GM19043 (cell line): Measurements from ENCODE around the gene OLFM2.

ENCODE experiments used
- ATAC-seq: cut with Tn5 transposase; IDR thresholded peaks from one replicate; pipeline ENCODE4 v1.9.1; 2021; ENCODE audit warnings: low read depth; ENCODE audit not compliant: unreplicated experiment

OLFM2 gene

DNA sequence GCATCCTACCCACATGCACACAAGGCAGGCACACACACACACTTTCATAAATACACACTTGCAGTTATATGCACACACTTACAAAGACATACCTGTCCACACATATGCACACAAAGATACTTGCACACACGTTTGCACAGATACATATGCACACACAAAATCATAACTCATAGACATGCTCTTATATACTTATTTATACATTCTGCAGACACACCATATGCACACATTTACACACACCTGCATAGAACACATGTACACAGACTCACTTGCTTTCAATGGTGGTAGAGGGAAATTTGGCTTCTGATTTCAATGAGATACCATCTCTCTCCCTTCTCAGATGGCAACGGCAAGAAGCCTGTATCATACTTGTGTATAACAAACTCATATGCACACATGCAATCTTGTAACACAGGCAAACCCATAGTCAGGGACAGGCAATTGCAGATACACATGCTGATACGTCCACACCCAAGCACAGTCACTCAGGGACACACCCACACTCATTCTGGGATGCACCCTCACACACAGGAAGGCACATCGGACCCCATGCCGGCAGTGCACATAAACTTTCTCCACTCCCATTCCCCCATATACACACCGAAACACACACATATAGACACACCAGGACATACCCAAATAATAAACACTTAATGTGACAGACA lies 24.7 kb downstream of the OLFM2 start:
- no peak for ATAC-seq

DNA sequence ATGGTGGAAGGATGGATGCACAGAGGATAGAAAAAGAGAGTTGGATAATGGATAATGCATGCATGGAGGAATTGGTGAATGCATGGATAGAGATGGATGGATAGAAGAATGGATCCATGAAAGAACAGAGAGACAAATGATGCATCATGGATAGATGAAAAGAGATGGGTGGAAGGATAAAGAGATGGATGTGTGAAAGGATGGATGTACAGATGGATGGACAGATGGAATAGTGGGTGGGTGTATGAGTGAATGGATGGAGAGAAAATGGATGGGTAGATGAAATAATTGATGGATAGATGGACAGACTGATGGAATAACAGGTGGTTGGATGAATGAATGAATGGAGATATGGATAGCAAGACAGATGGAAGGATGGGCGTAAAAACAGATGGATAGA lies 25.7 kb downstream of the OLFM2 start:
- no peak for ATAC-seq

DNA sequence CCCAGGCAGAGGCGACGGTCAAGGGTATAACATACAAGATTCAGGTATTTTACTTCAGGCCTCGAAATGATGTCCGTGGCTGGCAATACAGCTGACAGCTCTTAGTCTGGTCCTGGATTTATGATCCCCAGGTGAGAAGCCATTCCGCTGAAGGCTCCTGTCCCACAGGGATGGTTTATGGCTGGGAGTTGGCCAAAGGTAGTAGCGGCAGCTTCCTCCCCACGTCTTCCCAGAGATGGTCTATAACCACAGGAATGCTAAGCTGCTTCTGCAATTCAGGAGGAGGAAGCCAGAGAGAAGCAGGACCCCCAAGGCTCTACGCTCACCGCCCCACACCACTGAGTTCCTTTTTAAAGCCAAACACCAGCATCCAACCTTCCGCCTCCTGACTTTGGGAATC lies 27.1 kb downstream of the OLFM2 start:
- no peak for ATAC-seq

DNA sequence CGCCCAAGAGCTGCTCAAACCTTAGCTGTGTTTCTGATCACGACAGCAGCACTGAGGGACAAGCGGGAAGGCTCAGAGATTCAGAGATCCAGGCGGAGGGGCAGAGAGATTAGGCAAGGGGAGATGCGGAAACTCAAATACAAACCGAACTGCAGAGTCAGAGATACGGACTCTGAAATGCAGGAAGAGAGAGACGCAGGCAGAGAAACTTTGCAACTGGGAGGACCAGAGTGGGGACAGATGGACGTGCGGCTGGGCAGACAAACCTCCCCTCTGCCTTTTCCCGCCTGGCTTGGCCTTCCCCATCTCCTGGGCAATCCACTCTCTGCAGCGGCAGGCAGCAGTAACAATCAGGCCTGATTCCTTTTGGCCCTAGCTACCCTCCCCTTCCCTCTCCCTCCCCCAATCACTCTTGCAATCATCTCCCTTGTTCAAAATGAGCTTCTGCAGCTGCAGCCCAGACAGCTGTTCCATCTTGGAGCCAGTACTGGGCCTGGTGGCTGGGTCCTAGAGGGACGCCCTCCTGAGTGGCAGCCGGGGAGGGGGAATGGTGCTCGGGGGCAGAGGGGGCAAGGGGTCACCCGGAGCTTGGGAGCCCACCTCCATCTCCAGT lies 29.7 kb downstream of the OLFM2 start:
- no peak for ATAC-seq

DNA sequence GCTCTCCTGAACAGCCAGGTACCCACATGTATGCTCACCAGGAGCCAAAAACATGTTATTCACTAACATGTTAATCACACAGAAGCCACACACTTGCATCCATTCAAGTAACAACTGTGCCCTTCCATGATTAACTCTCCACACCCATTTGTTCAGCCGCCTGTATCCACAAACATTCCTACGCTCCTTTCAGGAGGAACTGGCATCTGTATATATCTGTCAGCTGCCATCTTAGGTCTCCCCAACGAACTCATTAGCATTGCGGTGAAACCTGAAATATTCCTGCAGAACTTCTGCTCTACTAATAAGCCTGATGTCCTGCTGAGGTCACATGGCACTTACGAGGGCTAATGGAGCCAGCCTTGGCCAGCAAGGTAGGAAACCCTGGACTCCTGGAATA lies 33.0 kb downstream of the OLFM2 start:
- ATAC-seq, result no peak

DNA sequence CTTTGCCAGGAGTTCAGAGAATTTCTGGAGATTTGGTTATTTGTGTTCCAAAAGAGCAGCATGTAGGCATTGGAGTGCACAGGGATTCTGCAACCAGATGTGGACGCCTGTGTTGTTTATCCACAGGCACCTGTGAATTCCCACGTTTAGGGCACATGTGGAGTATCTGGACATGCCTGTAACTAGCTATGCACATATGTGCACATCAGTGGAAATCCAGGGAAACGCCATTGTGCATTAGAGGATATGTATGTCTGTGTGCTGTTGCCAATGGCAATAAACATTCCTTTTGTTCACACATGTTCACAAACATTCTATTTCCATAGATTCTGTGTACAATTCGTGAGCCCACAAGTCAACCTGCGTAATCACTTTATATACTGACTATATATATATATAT lies 34.7 kb downstream of the OLFM2 start:
- no peak for ATAC-seq

DNA sequence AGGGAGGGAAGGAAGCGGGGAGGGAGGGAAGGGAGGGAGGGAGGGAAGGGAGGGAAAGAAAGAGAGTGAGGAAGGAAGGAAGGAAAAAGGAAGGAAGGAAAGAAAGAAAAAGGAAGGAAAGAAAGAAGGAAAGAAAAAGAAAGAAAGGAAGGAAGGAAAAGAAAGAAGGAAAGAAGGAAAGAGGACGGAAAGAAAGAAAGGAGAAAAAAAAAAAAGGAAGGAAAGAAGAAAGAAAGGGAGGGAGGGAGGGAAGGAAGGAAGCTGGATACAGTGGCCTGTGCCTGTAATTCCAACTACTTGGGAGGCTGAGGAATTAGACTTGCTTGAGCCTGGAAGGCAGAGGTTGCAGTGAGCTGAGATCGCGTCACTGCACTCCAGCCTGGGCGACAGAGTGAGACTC lies 35.3 kb downstream of the OLFM2 start:
- no peak for ATAC-seq

DNA sequence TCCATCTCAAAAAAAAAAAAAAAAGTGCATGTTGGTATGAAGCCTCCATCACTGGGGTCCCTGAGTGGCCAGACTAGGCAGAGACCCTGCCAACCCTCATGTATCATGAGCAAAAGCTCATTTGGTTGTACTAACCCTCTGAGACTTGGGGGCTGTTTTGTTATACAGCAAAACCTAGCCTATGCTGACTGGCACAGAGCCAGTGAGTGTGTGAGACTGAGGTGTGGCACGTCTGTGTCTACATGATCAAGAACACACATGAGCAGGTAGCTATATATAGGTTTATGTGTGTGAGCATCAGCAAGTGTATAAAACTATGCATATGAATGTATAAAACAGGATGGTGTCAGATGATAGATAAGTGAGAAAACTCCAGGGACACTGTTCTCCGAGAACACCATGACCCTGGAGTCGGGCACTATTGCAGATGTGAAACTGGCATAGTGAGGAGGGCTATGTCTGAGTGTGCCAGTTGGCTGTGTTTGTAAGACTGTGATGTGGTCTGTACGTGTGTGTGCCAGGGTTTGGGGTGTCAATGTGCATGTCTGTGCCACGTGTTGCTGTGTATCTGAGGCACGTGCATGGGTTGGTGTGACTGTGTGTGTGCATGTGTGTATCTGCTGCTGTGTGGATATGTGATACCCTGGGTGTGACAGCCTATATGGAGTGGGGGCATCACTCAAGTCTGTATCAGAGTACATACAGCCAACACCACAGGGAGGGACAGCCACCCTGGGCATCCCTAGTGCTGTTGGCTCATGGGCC lies 44.5 kb downstream of the OLFM2 start:
- ATAC-seq, result no peak

DNA sequence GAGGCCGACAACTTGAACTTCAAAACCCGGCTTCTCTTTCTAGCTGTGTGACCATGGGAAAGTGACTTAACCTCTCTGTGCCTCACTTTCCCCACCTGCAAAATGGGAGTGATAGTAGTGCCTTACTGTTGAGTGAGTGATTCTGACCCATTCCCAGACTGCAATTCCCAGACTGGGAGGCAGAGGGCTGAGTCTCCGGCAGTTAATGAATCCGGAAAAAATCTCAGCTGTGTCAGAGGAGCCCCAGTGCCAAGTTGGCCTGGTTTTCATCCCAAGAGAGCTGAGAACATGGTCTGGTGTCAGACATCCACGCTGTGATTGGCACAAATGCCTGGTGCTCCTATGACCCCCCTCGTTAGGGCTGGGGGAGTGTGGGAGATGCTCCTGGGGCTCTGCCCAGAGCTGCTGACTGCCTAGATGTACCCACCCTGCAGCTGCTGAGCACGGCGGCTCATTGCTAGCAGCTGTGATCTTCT lies 51.2 kb downstream of the OLFM2 start:
- ATAC-seq, result no peak

DNA sequence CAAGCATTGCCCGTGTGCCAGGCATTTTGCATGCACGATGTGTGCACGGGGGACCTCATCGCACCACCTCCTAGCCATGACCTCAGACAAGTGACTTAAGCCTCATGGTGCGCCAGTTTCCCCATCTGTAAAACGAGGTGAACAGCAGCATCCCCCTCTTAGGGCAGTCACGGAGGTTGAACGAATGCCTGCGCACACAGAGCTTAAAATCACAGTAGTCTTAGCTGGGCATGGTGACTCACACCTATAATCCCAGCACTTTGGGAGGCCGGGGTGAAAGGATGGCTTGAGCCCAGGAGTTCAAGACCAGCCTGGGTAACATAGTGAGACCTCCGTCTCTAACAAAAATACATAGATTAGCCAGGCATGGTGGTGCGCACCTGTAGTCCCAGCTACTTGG lies 52.6 kb downstream of the OLFM2 start:
- no peak for ATAC-seq

DNA sequence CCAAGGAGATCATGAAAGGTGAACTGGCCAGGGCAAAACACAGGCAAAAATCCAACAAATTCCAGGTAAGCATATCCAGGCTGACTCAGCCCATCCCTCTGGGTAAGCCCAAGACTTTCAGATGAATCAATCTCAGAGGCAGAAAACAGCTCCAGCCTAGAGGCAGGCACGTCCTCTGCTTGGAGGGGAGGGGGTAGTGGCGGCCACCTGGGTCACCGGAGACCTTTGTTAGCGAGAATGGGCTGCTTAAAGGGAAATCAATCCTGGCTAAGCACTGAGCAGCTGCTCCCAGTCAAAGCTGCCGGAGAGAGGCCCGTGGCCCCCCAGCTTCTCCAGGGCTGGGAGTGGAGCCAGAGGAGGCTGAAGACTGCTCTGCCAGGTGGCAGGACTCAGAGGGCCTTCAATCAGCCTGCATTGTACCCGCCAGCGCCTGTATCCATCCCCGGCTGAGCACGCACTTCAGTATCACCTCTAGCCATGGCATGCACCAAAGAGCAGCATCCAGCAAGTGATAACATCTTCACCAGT lies 53.0 kb downstream of the OLFM2 start:
- ATAC-seq, result no peak

DNA sequence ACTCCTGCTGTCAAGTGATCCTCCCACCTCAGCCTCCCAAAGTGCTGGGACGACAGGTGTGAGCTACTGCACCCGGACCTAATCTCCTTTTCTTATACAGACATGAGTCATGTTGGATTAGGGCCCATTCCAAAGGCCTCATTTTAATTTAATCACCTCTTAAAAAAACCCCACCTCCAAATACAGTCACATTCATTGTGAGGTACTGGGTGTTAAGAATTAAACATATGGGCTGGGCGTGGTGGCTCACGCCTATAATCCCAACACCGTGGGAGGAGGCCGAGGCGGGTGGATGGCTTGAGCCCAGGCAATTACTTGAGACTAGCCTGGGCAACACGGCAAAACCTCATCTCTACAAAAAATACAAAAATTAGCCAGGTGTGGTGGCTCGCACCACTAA lies 54.6 kb downstream of the OLFM2 start:
- no peak for ATAC-seq

DNA sequence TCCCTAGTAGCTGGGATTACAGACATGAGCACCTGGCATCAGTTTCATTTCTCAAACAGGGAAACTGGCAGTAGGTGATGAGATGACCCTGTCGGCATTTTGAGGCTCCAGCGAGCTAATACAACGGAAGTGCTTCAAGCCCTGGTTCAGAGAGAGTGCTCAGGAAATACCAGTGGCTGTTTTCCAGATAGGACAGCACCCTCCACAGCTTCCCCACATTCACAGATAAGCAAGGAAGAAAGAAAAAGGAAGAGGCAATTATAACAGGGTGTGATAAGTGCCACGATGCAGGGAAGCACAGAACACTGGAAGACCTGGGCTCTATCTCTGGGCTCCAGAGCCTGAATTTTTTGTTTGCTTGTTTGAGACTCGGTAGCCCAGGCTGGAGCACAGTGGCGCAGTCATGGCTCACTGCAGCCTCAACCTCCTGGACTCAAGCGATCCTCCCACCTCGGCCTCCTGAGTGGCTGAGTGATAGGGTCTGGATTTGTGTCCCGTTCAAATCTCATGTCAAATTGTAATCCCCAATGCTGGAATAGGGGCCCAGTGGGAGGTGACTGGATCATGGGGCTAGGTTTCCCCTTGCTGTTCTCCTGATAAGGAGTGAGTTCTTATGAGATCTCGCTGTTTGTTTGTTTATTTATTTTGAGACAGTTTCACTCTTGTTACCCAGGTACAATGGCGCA lies 57.7 kb downstream of the OLFM2 start:
- ATAC-seq, result no peak

DNA sequence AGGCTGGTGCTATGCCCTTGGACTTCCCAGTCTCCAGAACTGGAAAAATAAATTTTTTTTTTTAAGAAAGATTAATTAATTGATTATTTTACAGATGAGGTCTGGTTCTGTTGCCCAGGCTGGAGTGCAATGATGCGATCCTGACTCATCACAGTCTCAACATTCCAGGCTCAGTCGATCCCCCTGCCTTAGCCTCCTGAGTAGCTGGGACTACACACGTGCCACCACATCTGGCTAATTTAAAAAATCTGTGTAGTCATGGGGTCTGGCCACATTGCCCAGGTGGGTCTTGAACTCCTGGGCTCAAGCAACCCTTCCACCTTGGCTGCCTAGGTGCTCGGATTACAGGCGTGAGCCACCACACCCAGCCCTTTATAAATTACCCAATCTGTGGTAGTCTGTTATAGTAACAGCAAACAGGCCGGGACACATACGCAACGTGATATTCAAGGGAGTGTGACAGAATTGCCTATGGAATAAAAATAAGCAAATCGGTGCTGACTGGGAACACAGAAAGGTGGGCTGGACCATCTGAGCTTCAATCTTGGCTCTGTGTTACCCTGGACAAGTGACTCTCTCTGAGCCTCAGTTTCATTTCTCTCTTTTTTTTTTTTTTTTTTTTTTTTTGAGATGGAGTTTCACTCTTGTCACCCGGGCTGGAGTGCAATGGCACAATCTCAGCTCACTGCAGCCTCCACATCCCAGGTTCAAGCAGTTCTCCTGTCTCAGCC lies 58.4 kb downstream of the OLFM2 start:
- no peak for ATAC-seq

DNA sequence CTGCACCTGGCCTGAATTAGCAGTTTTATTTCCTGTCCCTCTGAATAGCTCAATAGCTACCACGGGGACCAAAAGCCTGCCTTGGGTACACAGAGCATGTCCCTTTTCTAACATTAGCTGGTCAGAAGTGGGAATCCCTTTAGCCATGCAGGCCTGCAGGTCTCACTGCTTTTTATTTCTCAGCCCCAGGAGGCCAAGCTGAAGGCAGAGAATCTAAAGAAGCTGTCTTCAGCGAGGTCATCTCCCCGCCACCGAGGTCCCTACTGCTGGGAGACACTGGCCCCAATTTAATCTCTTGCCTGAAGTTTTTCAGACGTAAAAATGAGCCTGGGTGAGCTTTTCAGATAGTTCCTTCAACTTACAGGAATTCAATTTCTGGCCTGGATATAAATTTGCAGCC lies 60.5 kb downstream of the OLFM2 start:
- no peak for ATAC-seq

DNA sequence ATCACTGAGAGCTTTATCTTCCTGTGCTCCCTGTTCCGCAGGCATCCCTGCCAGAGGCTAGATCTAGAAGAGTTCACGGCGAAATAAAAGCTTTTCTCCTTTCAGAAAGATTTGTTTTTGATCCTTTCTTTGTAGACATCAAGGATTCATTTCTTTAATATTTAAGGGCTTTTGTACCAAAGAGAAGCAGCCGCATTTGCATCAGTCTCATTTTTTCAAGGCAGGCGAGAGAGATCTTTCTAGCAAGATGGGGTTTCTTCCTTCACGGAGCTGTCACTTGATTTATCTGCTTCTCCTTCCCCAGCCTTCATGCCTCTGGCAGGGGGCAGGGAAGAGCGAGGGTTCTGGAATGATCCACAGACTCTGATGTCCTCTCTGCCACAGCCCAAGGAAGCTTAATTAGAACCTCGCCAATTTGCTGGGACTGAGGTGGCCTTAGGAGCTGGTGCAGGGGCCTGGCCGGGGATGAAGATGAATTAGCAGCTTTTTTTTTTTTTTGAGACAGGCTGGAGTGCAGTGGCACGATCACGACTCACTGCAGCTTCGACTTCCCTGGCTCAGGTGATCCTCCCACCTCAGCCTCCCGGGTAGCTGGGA lies 61.2 kb downstream of the OLFM2 start:
- ATAC-seq, result no peak

DNA sequence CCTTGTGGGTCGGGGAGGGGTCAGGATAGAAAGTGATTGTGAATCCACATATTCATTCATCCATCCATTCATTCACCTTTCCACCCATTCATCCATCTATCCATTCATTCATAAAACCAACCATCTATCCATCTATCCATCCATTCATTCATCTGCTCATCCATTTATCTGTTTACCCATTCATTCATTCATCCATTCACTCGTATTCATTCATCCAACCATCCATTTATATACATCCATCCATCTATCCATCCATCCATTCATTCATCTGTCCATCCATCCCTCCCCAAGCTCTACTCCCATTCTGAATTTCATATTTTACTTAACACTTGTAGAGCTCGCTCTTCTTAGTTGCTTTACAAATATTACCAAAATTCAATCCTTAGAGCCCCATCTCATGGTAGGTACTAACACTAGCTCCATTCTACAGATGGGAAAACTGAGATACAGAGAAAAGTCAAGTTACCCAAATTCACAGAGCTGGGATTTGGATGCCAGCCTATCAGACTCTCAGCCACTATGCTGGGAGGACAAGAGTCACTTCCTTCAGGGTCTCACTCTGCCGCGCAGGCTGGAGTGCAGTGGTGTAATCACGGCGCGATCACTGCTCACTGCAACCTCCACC lies 63.6 kb downstream of the OLFM2 start:
- no peak for ATAC-seq

DNA sequence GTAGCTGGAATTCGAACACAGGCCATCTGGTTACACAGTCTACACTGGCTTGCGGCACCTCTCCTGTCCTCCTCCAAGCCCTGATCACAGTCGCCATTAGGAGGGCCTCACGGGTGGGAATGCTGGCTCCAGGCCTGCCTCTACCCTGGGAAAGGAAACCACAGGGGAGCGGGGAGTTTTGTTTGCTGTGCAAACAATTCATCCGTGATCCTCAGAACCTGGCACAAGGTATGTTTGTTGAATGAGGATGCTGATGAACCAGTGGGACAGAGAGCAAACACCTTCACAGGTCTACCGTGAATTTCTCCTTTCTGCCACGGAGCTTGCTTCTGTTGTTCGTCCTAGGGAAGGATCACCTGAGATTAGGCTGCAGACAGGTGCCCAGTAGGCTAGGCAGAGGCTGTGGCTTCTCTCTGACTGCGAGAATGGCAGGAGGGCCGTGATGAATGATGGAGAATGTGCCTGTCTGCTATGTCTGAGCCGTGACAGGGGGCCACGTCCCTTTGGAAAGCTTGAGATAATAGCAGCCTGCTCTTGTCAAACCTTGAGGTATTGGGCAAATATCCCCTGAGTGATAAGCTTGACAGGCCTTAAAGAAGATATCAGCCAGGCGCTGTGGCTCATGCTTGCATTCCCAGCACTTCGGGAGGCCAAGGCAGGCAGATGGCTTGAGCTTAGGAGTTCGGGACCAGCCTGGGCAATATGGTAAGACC lies 64.5 kb downstream of the OLFM2 start:
- no peak for ATAC-seq
